Measurements from ENCODE around the gene KNOP1.

DNA sequence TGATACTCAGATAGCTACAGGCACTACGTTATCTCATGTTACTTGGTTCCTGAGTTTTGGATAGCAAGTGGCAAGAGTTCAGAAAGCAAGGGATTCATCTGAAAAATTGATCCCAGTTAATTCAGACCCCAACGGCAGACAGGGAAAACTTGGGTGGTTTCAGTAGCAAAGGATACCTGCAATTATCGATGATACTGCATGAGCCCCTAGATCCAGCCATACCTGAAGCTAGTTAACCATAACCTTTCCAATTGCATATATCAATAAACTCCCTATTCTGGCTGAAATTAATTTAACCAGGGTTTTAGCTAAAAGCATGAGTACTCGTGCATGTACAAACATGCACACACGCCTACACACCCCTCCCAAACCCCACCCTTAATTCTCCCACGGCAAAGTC is 4.3 kb downstream of the KNOP1 start:
- TF ChIP-seq TAF1 (IDR thresholded peaks at IDR 0.05; ENCODE audit: borderline replicate concordance, low read depth, low read length): no peak
- no peak for TF ChIP-seq POLR2A (IDR thresholded peaks at IDR 0.05; ENCODE audit: low read depth, low read length)
